Activated CD8-positive, alpha-beta T cell treated with anti-CD3 and anti-CD28 coated beads for 36 hours (primary cell): Measurements from ENCODE around the gene ADAMTS9. TPM values are rescaled to one million over a fixed set of nuclear protein-coding genes. Genes with fewer than 3 reads are reported as not detected.

Experiments used
- ATAC-seq: fragments of 200-7000 bp; cut with Tn5 transposase; one replicate; pipeline ENCODE4 v1.10.0; 2021; ENCODE audit warnings: mild to moderate bottlenecking, moderate library complexity
- CTCF ChIA-PET: fragments of 350-600 bp; sonication (Branson Sonifier 250); formaldehyde crosslinking; loops from one replicate; lab custom pipeline; 2021; ENCODE audit warnings: antibody characterized with exemption; lab: Charles Lee
- POLR2A ChIA-PET: fragments of 350-600 bp; sonication (Branson Sonifier 250); formaldehyde crosslinking; loops from one replicate; lab custom pipeline; 2021; ENCODE audit warnings: antibody characterized with exemption; lab: Charles Lee
- DNase-seq: peaks from one replicate; pipeline ENCODE4 v3.0.0-alpha.2; 2020
- H3K27ac Mint-ChIP-seq: one replicate; pipeline ENCODE4 v1.8.0; 2021; ENCODE audit warnings: mild to moderate bottlenecking, mixed read lengths
- H3K27me3 Mint-ChIP-seq: one replicate; pipeline ENCODE4 v1.8.0; 2021; ENCODE audit warnings: mixed read lengths
- H3K36me3 Mint-ChIP-seq: one replicate; pipeline ENCODE4 v1.8.0; 2021; ENCODE audit warnings: low read depth, mixed read lengths
- H3K4me1 Mint-ChIP-seq: one replicate; pipeline ENCODE4 v1.8.0; 2021; ENCODE audit warnings: low read depth, mixed read lengths
- H3K4me3 Mint-ChIP-seq: one replicate; pipeline ENCODE4 v1.8.0; 2021; ENCODE audit warnings: mild to moderate bottlenecking, moderate library complexity, mixed read lengths
- H3K9me3 Mint-ChIP-seq: one replicate; pipeline ENCODE4 v1.8.0; 2021; ENCODE audit warnings: mixed read lengths
- CTCF ChIP-seq: fragments of 200-600 bp; IDR thresholded peaks from one replicate; pipeline ENCODE4 v1.8.0; 2022; ENCODE audit warnings: antibody characterized with exemption, mild to moderate bottlenecking
- intact Hi-C: fragments of 100-400 bp; cut with micrococcal nuclease; formaldehyde crosslinking; loops from one replicate; pipeline ENCODE4 v1.10.0; 2022
- total RNA-seq, 2 experiments: library from RNA; stranded (reverse); gene quantifications; one replicate each; pipeline ENCODE4 v1.2.3, GENCODE V29; 2021

ADAMTS9 gene
- total RNA-seq, 2 experiments from 2014 or later = not detected

- no peaks in the 10 kb centered on the region for H3K36me3 Mint-ChIP-seq
- no peak overlapping the region for H3K4me3 Mint-ChIP-seq
- H3K27ac Mint-ChIP-seq = no peak overlapping the region
- TF ChIP-seq CTCF = no peak
- no peaks in the 10 kb centered on the region for H3K27me3 Mint-ChIP-seq
- ATAC-seq (no peak), DNase-seq (no peak)
- ChIA-PET CTCF (no interaction called here), POLR2A (no interaction called here)
- intact Hi-C loops = no loop called here
- H3K4me1 Mint-ChIP-seq = no peaks in the 10 kb centered on the region
- peaks cover 10% of the 10 kb centered on the region for H3K9me3 Mint-ChIP-seq
These were observed 28.2 kb downstream of the ADAMTS9 start for GRCh38 chr3:64659617-64659978.

GRCh38 chr3:64658001-64658400, 29.8 kb downstream of the ADAMTS9 start:
- CTCF ChIA-PET = no interaction called here
- no peaks in the 10 kb centered on the region for H3K27me3 Mint-ChIP-seq

DNA sequence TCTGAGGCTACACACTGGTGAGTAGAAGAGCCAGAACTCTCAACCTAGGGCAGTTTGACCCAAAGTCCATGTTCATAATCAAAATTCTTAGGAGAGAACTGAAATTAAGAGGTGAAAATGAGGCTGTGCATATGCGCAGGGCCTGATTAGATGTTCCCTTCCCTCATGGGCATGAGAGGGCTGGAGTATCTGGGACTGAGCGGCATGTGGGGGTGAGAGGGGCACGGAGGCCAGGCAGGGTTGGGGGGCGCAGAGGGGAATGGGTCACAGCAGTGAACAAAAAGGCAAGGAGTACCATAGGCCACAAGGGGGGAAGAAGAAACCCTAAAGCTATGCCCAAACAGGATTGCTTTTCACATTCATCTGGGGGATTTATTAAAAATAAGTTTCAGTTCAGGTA, 31.3 kb downstream of the ADAMTS9 start:
- no peak for TF ChIP-seq CTCF
- ATAC-seq (no peak), DNase-seq (no peak)
- ChIA-PET POLR2A (no interaction called here), CTCF (no interaction called here)
- no peaks in the 10 kb centered on the region for H3K36me3 Mint-ChIP-seq
- H3K27ac Mint-ChIP-seq = no peak overlapping the region
- intact Hi-C loops = no loop called here
- no peaks in the 10 kb centered on the region for H3K9me3 Mint-ChIP-seq
- no peak overlapping the region for H3K4me3 Mint-ChIP-seq
- no peaks in the 10 kb centered on the region for H3K4me1 Mint-ChIP-seq
- H3K27me3 Mint-ChIP-seq = no peaks in the 10 kb centered on the region

More at GRCh38 chr3:64658001-64658400, 29.8 kb downstream of the ADAMTS9 start:
- peaks cover 10% of the 10 kb centered on the region for H3K9me3 Mint-ChIP-seq
- no peaks in the 10 kb centered on the region for H3K36me3 Mint-ChIP-seq
- intact Hi-C loops = no loop called here
- POLR2A ChIA-PET = no interaction called here
- no peak overlapping the region for H3K27ac Mint-ChIP-seq
- TF ChIP-seq CTCF = no peak
- no peak overlapping the region for H3K4me3 Mint-ChIP-seq
- DNase-seq = no peak
- no peak for ATAC-seq
- H3K4me1 Mint-ChIP-seq = no peaks in the 10 kb centered on the region

GRCh38 chr3:64655160-64655559, 32.6 kb downstream of the ADAMTS9 start:
- CTCF ChIA-PET = no interaction called here

GRCh38 chr3:64654013-64654412, 33.8 kb downstream of the ADAMTS9 start:
- intact Hi-C loops = no loop called here
- Mint-ChIP-seq H3K36me3 (no peaks in the 10 kb centered on the region), H3K27ac (no peak overlapping the region), H3K27me3 (no peaks in the 10 kb centered on the region), H3K4me3 (no peak overlapping the region), H3K4me1 (no peaks in the 10 kb centered on the region), H3K9me3 (no peaks in the 10 kb centered on the region)
- ChIA-PET CTCF (no interaction called here), POLR2A (no interaction called here)
- ATAC-seq = no peak
- DNase-seq = no peak
- TF ChIP-seq CTCF = no peak

More at GRCh38 chr3:64655160-64655559, 32.6 kb downstream of the ADAMTS9 start:
- DNase-seq (no peak), ATAC-seq (no peak)
- intact Hi-C loops = no loop called here
- no peaks in the 10 kb centered on the region for H3K4me1 Mint-ChIP-seq
- H3K36me3 Mint-ChIP-seq = no peaks in the 10 kb centered on the region
- H3K9me3 Mint-ChIP-seq = no peaks in the 10 kb centered on the region
- TF ChIP-seq CTCF = no peak
- POLR2A ChIA-PET = no interaction called here
- H3K27ac Mint-ChIP-seq = no peak overlapping the region
- no peak overlapping the region for H3K4me3 Mint-ChIP-seq
- H3K27me3 Mint-ChIP-seq = no peaks in the 10 kb centered on the region
